Transverse colon (tissue), 4 donors: Measurements from ENCODE around the gene CSRP3.

Experiments
- CTCF ChIP-seq, 5 experiments: fragments of 200-600 bp in 3 of 5; fragments of 450-650 bp in 2 of 5; sonication (generic) in 3 of 5; IDR thresholded peaks; 1 replicate in 2 of 5; 2 replicates in 3 of 5; pipeline ENCODE4 v1.5.1; 2016 to 2017; ENCODE audit warnings: antibody characterized with exemption in 5 of 5, inconsistent platforms in 3 of 5, mild to moderate bottlenecking in 2 of 5, moderate library complexity in 1 of 5
- POLR2A ChIP-seq: fragments of 450-650 bp; IDR thresholded peaks from one replicate; pipeline ENCODE4 v1.6.1; 2016; ENCODE audit warnings: antibody characterized with exemption, mild to moderate bottlenecking, moderate library complexity
- POLR2AphosphoS5 ChIP-seq, 3 donors: sonication (generic); formaldehyde crosslinking; IDR thresholded peaks; one replicate each; pipeline ENCODE4 v1.6.1; 2016; ENCODE audit warnings: antibody characterized with exemption in 3 of 3

GRCh38 chr11:19164881-19165280, 36.9 kb downstream of the CSRP3 start:
- TF ChIP-seq CTCF (IDR thresholded peaks at IDR 0.05) (no peak), POLR2AphosphoS5 (IDR thresholded peaks at IDR 0.05) (no peak), POLR2A (no peak)
